Keratinocyte (primary cell): ENCODE measurements around the gene RHOC. TPM values are rescaled to one million over a fixed set of nuclear protein-coding genes. Genes with fewer than 3 reads are reported as not detected.

Source experiments
- DNase-seq: peaks from one replicate; pipeline ENCODE4 v3.0.0-alpha.2; 2011; ENCODE audit warnings: low read depth, missing footprints, low spot score
- FAIRE-seq: peaks from 2 replicates; lab custom pipeline; 2011; peaks lifted over from hg19 to GRCh38; lab: Jason Lieb, UNC
- H2AFZ ChIP-seq: 2 replicates; pipeline ENCODE4 v1.6.0; 2012; ENCODE audit warnings: low read length, control low read depth, inconsistent platforms; ENCODE audit not compliant: control insufficient read depth
- H3K27ac ChIP-seq: 2 replicates; pipeline ENCODE4 v1.5.1; 2011; ENCODE audit warnings: low read length; ENCODE audit not compliant: control insufficient read depth, insufficient read depth
- H3K27me3 ChIP-seq: 3 replicates; pipeline ENCODE4 v1.6.0; 2011; ENCODE audit warnings: low read length; ENCODE audit not compliant: control insufficient read depth, insufficient read depth; ENCODE audit errors: extremely low read depth
- H3K36me3 ChIP-seq, 2 experiments: 2 replicates in 1 of 2; 3 replicates in 1 of 2; pipeline ENCODE4 v1.5.1; 2011; ENCODE audit warnings: low read length in 2 of 2, mild to moderate bottlenecking in 1 of 2; ENCODE audit not compliant: control insufficient read depth in 2 of 2, insufficient read depth in 2 of 2; ENCODE audit errors: extremely low read depth in 1 of 2
- H3K4me1 ChIP-seq: 3 replicates; pipeline ENCODE4 v1.5.1; 2011; ENCODE audit warnings: low read length; ENCODE audit not compliant: control insufficient read depth, insufficient read depth; ENCODE audit errors: extremely low read depth
- H3K4me2 ChIP-seq: 3 replicates; pipeline ENCODE4 v1.6.0; 2011; ENCODE audit warnings: low read depth, low read length; ENCODE audit not compliant: control insufficient read depth, insufficient read depth; ENCODE audit errors: extremely low read depth
- H3K4me3 ChIP-seq, 3 experiments: fragments of 200-600 bp in 1 of 3; sonication (generic) in 1 of 3; 2 replicates in 2 of 3; 3 replicates in 1 of 3; pipeline ENCODE4 v1.5.1; 2011 to 2016; ENCODE audit warnings: low read length in 3 of 3, mild to moderate bottlenecking in 3 of 3, control low read depth in 2 of 3, inconsistent platforms in 1 of 3, low read depth in 1 of 3, mixed read lengths in 1 of 3, mixed run types in 1 of 3, moderate library complexity in 1 of 3; ENCODE audit not compliant: control insufficient read depth in 2 of 3, insufficient read depth in 2 of 3; ENCODE audit errors: extremely low read depth in 1 of 3
- H3K79me2 ChIP-seq: 2 replicates; pipeline ENCODE4 v1.6.0; 2012; ENCODE audit warnings: low read length; ENCODE audit not compliant: control insufficient read depth, insufficient read depth
- H3K9ac ChIP-seq: 3 replicates; pipeline ENCODE4 v1.6.0; 2011; ENCODE audit warnings: low read length; ENCODE audit not compliant: control insufficient read depth, insufficient read depth; ENCODE audit errors: extremely low read depth
- H3K9me1 ChIP-seq: 3 replicates; pipeline ENCODE4 v1.6.0; 2011; ENCODE audit warnings: low read length; ENCODE audit not compliant: control insufficient read depth, insufficient read depth; ENCODE audit errors: extremely low read depth
- H3K9me3 ChIP-seq: 2 replicates; pipeline ENCODE4 v1.5.1; 2012; ENCODE audit warnings: low read depth, low read length; ENCODE audit not compliant: control insufficient read depth
- H4K20me1 ChIP-seq: 3 replicates; pipeline ENCODE4 v1.6.0; 2011; ENCODE audit warnings: low read length; ENCODE audit not compliant: control insufficient read depth, insufficient read depth; ENCODE audit errors: extremely low read depth
- CTCF ChIP-seq, 3 experiments: IDR thresholded peaks in 1 of 3; conservative IDR thresholded peaks in 1 of 3; optimal IDR thresholded peaks in 1 of 3; 2 replicates in 2 of 3; 3 replicates in 1 of 3; pipeline versions ENCODE3 to v1.5.1; 2011; ENCODE audit warnings: low read length in 3 of 3, mild to moderate bottlenecking in 3 of 3, moderate library complexity in 2 of 3, control low read depth in 1 of 3, inconsistent platforms in 1 of 3; ENCODE audit not compliant: insufficient read depth in 2 of 3; ENCODE audit errors: extremely low read depth in 1 of 3
- EZH2 ChIP-seq: IDR thresholded peaks from one replicate; pipeline ENCODE4 v1.6.1; 2012; ENCODE audit warnings: inconsistent platforms, mild to moderate bottlenecking, low read length, moderate library complexity
- dilution Hi-C: fragments of 300-500 bp; cut with MboI; formaldehyde crosslinking; loops from one replicate; pipeline ENCODE4 v1.7.0; 2020; ENCODE audit warnings: low sequenced_read_pairs; ENCODE audit not compliant: extremely low pct_ligation_motif_present
- polyA plus RNA-seq, 5 experiments: library from polyadenylated mRNA; depleted of rRNA in 3 of 5; stranded (reverse) in 3 of 5; stranded (forward) in 1 of 5; unstranded in 1 of 5; fragments of >200 nt; gene quantifications; 1 replicate in 1 of 5; 2 replicates in 3 of 5; 3 replicates in 1 of 5; pipeline versions ENCODE4 v1.2.1 to v1.2.3, GENCODE V29; 2011 to 2012; ENCODE audit warnings: missing spikeins in 2 of 5, low read depth in 1 of 5, low replicate concordance in 1 of 5

The RHOC gene
- polyA plus RNA-seq, 1 donor (not counting 4 experiments of a cell fraction or from before 2014, with no cell fraction given): 639 TPM

GRCh38 chr1:112701227-112702066 is 5.5 kb downstream of the RHOC start:
- DNase-seq (no peak), FAIRE-seq (no peak)
- no peak overlapping the region for H3K4me3 ChIP-seq
- dilution Hi-C loops: no loop called here
- H3K4me2 ChIP-seq: peak overlapping the region; percentile 49
- H3K9me3 ChIP-seq: no peaks in the 10 kb centered on the region
- peaks cover 11% of the 10 kb centered on the region for H3K9me1 ChIP-seq
- peaks cover 15% of the 10 kb centered on the region for H4K20me1 ChIP-seq
- H3K27ac ChIP-seq: peak overlapping the region; percentile 83
- H3K79me2 ChIP-seq: peaks cover 33% of the 10 kb centered on the region
- H3K27me3 ChIP-seq: no peaks in the 10 kb centered on the region
- H3K9ac ChIP-seq: peak overlapping the region; percentile 65
- peaks cover 66% of the 10 kb centered on the region for H3K4me1 ChIP-seq
- TF ChIP-seq CTCF (optimal IDR thresholded peaks at IDR 0.05 in 1 of 3, IDR thresholded peaks at IDR 0.05 in 1 of 3, conservative IDR thresholded peaks at IDR 0.05 in 1 of 3; ENCODE audit: extremely low read depth in 1 of 3, insufficient read depth in 2 of 3, low read length in 3 of 3) (no peak), EZH2 (no peak)
- H3K36me3 ChIP-seq: peaks cover 29 to 55% of the 10 kb centered on the region in 2 experiments
- no peak overlapping the region for H2AFZ ChIP-seq

GRCh38 chr1:112700290-112701226 is 6.4 kb downstream of the RHOC start:
- peaks cover 29 to 61% of the 10 kb centered on the region in 2 experiments for H3K36me3 ChIP-seq
- H3K9me1 ChIP-seq: peaks cover 11% of the 10 kb centered on the region
- DNase-seq: no peak
- H2AFZ ChIP-seq: no peak overlapping the region
- TF ChIP-seq EZH2 (no peak), CTCF (optimal IDR thresholded peaks at IDR 0.05 in 1 of 3, IDR thresholded peaks at IDR 0.05 in 1 of 3, conservative IDR thresholded peaks at IDR 0.05 in 1 of 3; ENCODE audit: extremely low read depth in 1 of 3, insufficient read depth in 2 of 3, low read length in 3 of 3) (peak in 1 of 3 experiments; percentile 22)
- peak overlapping the region; percentile 65 for H3K9ac ChIP-seq
- peaks cover 63% of the 10 kb centered on the region for H3K4me1 ChIP-seq
- dilution Hi-C loops: no loop called here
- peak overlapping the region; percentile 49 for H3K4me2 ChIP-seq
- no peaks in the 10 kb centered on the region for H3K9me3 ChIP-seq
- peak overlapping the region; percentile 83 for H3K27ac ChIP-seq
- H3K4me3 ChIP-seq: peak overlapping the region in 1 of 3 experiments; percentile 28
- peaks cover 24% of the 10 kb centered on the region for H3K79me2 ChIP-seq
- no peaks in the 10 kb centered on the region for H3K27me3 ChIP-seq
- peaks cover 15% of the 10 kb centered on the region for H4K20me1 ChIP-seq
- peak; percentile 9 for FAIRE-seq
